ENCODE measurements around the gene ERGIC2.
A peak's percentile ranks its signal among the peaks of the same experiment; 100 is the strongest.
"Not testable (repeated sequence)": the region's sequence is repeated elsewhere in the genome, so short reads cannot be mapped to it uniquely, and the experiment has no call there.

Gene ERGIC2

GRCh38 chr12:29380536-29381523, at the start of gene ERGIC2:
ERGIC2 (minus strand) TSS chr12:29381172; CDS start chr12:29371633, 9,539 bp downstream.
- peak; percentile 94 for ATAC-seq

GRCh38 chr12:29430716-29431044, 49.7 kb upstream of the ERGIC2 start:
- DNase-seq, result no peak
- no peak for ATAC-seq

More at GRCh38 chr12:29380536-29381523, at the start of gene ERGIC2:
- DNase-seq, result peak; percentile 84

- ATAC-seq (no peak), DNase-seq (no peak)
Measured at GRCh38 chr12:29429999-29430715, 49.2 kb upstream of the ERGIC2 start.

GRCh38 chr12:29428633-29429032, 47.7 kb upstream of the ERGIC2 start:
- ATAC-seq (no peak), DNase-seq (no peak)

GRCh38 chr12:29427964-29428363, 47.0 kb upstream of the ERGIC2 start:
- peak; percentile 36 for ATAC-seq
- no peak for DNase-seq

GRCh38 chr12:29426498-29426897, 45.5 kb upstream of the ERGIC2 start:
- ATAC-seq (no peak), DNase-seq (no peak)

GRCh38 chr12:29425722-29426121, 44.8 kb upstream of the ERGIC2 start:
- ATAC-seq (no peak), DNase-seq (no peak)

- DNase-seq, result no peak
- no peak for ATAC-seq
Measured at GRCh38 chr12:29416748-29417147, 35.8 kb upstream of the ERGIC2 start.

GRCh38 chr12:29415111-29415510, 34.1 kb upstream of the ERGIC2 start:
- DNase-seq, result no peak
- no peak for ATAC-seq

- DNase-seq (no peak), ATAC-seq (no peak)
Measured at GRCh38 chr12:29414368-29414767, 33.4 kb upstream of the ERGIC2 start.

- ATAC-seq (no peak), DNase-seq (no peak)
Measured at GRCh38 chr12:29405561-29405960, 24.6 kb upstream of the ERGIC2 start.

GRCh38 chr12:29403991-29404390, 23.0 kb upstream of the ERGIC2 start:
- DNase-seq (no peak), ATAC-seq (no peak)

- no peak for ATAC-seq
- DNase-seq, result no peak
Measured at GRCh38 chr12:29402437-29402836, 21.5 kb upstream of the ERGIC2 start.

GRCh38 chr12:29398495-29398894, 17.5 kb upstream of the ERGIC2 start:
- ATAC-seq, result no peak
- DNase-seq, result no peak

- no peak for DNase-seq
- no peak for ATAC-seq
Measured at GRCh38 chr12:29396774-29397173, 15.8 kb upstream of the ERGIC2 start.

GRCh38 chr12:29395356-29395755, 14.4 kb upstream of the ERGIC2 start:
- ATAC-seq (no peak), DNase-seq (no peak)

GRCh38 chr12:29390419-29390818, 9.4 kb upstream of the ERGIC2 start:
- ATAC-seq, result peak; percentile 59
- not testable (repeated sequence) for DNase-seq

GRCh38 chr12:29389295-29389919, 8.4 kb upstream of the ERGIC2 start:
- DNase-seq, result no peak
- ATAC-seq, result no peak

GRCh38 chr12:29386084-29386680, 5.2 kb upstream of the ERGIC2 start:
- ATAC-seq, DNase-seq: not testable (repeated sequence)

GRCh38 chr12:29385194-29385593, 4.2 kb upstream of the ERGIC2 start:
- ATAC-seq, DNase-seq: not testable (repeated sequence)

- DNase-seq, result no peak
- no peak for ATAC-seq
Measured at GRCh38 chr12:29382251-29382650, 1.3 kb upstream of the ERGIC2 start.

- ATAC-seq, result no peak
- no peak for DNase-seq
Measured at GRCh38 chr12:29376118-29376517, 4.9 kb downstream of the ERGIC2 start.
